PC-9 (cell line): ENCODE results near the gene TOM1. TPM values are rescaled to one million over a fixed set of nuclear protein-coding genes. Genes with fewer than 3 reads are reported as not detected.

Source experiments
- BruUV-seq: library from RNA; stranded (reverse); fragments of 400-500 nt; replicated peaks from 2 replicates; lab custom pipeline; 2021; lab: Mats Ljungman, UMichigan
- CTCF ChIA-PET: fragments of 300-600 bp; sonication (Branson Sonifier 250); formaldehyde crosslinking; loops from one replicate; lab custom pipeline; 2022; ENCODE audit warnings: antibody characterized with exemption; lab: Charles Lee
- POLR2A ChIA-PET: fragments of 300-600 bp; sonication (Branson Sonifier 250); formaldehyde crosslinking; loops from one replicate; lab custom pipeline; 2022; ENCODE audit warnings: antibody characterized with exemption; ENCODE audit not compliant: unreplicated experiment; lab: Charles Lee
- DNase-seq, 2 experiments: peaks; one replicate each; pipeline versions ENCODE4 v3.0.0 to v3.0.0-alpha.2; 2015 to 2022; ENCODE audit warnings: mixed read lengths in 1 of 2
- H2AFZ ChIP-seq: fragments of 200-600 bp; sonication (generic); 2 replicates; pipeline ENCODE4 v1.8.1; 2017; ENCODE audit warnings: antibody characterized with exemption
- H3F3A ChIP-seq: fragments of 200-600 bp; sonication (generic); 2 replicates; pipeline ENCODE4 v1.8.1; 2017; ENCODE audit warnings: antibody characterized with exemption, mild to moderate bottlenecking, low read depth; ENCODE audit not compliant: insufficient read depth
- H3K27ac ChIP-seq: fragments of 200-600 bp; sonication (generic); 2 replicates; pipeline ENCODE4 v1.6.1; 2016; ENCODE audit warnings: mixed run types
- H3K27me3 ChIP-seq: fragments of 200-600 bp; sonication (generic); 2 replicates; pipeline ENCODE4 v1.6.1; 2016; ENCODE audit warnings: low read depth, mixed run types; ENCODE audit not compliant: insufficient read depth
- H3K36me3 ChIP-seq: fragments of 200-600 bp; sonication (generic); 2 replicates; pipeline ENCODE4 v1.6.1; 2016; ENCODE audit warnings: low read depth, mixed run types
- H3K4me1 ChIP-seq: fragments of 200-600 bp; sonication (generic); replicated peaks from 2 replicates; pipeline ENCODE4 v1.6.1; 2016; ENCODE audit warnings: mixed run types; ENCODE audit not compliant: insufficient read depth
- H3K4me2 ChIP-seq: fragments of 200-600 bp; sonication (generic); 2 replicates; pipeline ENCODE4 v1.6.1; 2017; ENCODE audit warnings: mixed run types
- H3K4me3 ChIP-seq: fragments of 200-600 bp; sonication (generic); 2 replicates; pipeline ENCODE4 v1.6.1; 2016; ENCODE audit warnings: mixed run types
- H3K79me2 ChIP-seq: fragments of 200-600 bp; sonication (generic); 2 replicates; pipeline ENCODE4 v1.6.1; 2017; ENCODE audit warnings: low read depth, mixed run types
- H3K9me2 ChIP-seq: fragments of 200-600 bp; sonication (generic); 2 replicates; pipeline ENCODE4 v1.8.1; 2017; ENCODE audit warnings: mild to moderate bottlenecking; ENCODE audit not compliant: insufficient read depth
- H3K9me3 ChIP-seq: fragments of 200-600 bp; sonication (generic); 2 replicates; pipeline ENCODE4 v1.8.1; 2016; ENCODE audit warnings: low read depth; ENCODE audit not compliant: insufficient read depth
- H4K20me1 ChIP-seq: fragments of 200-600 bp; sonication (generic); 2 replicates; pipeline ENCODE4 v1.8.1; 2017; ENCODE audit not compliant: insufficient read depth
- CTCF ChIP-seq: fragments of 200-600 bp; sonication (generic); conservative IDR thresholded peaks from 2 replicates; pipeline ENCODE4 v1.6.1; 2017; ENCODE audit warnings: mixed run types, antibody characterized with exemption, mild to moderate bottlenecking, moderate library complexity
- EZH2 ChIP-seq: fragments of 200-600 bp; sonication (generic); IDR thresholded peaks from 2 replicates; pipeline ENCODE4 v1.8.0; 2017; ENCODE audit warnings: antibody characterized with exemption, low read depth
- intact Hi-C: fragments of 100-400 bp; cut with micrococcal nuclease; formaldehyde crosslinking; loops from one replicate; pipeline ENCODE4 v1.10.0; 2022; ENCODE audit not compliant: unreplicated experiment
- total RNA-seq: library from RNA; stranded (reverse); gene quantifications from 2 replicates; pipeline ENCODE4 v1.2.3, GENCODE V29; 2021

The TOM1 gene
- total RNA-seq, 1 experiment from 2014 or later = 43.6 TPM

- no peaks in the 10 kb centered on the region for H3K9me2 ChIP-seq
- no peak for DNase-seq
- BruUV-seq = no TSS peak
- TF ChIP-seq CTCF (no peak), EZH2 (no peak)
- H2AFZ ChIP-seq = no peak overlapping the region
- H3K4me1 ChIP-seq = no peaks in the 10 kb centered on the region
- H4K20me1 ChIP-seq = no peaks in the 10 kb centered on the region
- no peaks in the 10 kb centered on the region; the same call in 1 of the 2 replicates for H3F3A ChIP-seq
- H3K4me2 ChIP-seq = no peak overlapping the region
- no peaks in the 10 kb centered on the region for H3K27me3 ChIP-seq
- H3K9me3 ChIP-seq = no peaks in the 10 kb centered on the region
- CTCF ChIA-PET = no interaction called here
- no peak overlapping the region for H3K4me3 ChIP-seq
- POLR2A ChIA-PET = no interaction called here
- peaks cover 56% of the 10 kb centered on the region for H3K36me3 ChIP-seq
- no peaks in the 10 kb centered on the region for H3K79me2 ChIP-seq
- intact Hi-C loops = no loop called here
- H3K27ac ChIP-seq = no peak overlapping the region
These were observed 11.6 kb upstream of the TOM1 start for GRCh38 chr22:35288116-35288515.

GRCh38 chr22:35292786-35293185, 6.9 kb upstream of the TOM1 start:
- POLR2A ChIA-PET = no interaction called here
- Histone ChIP-seq H3K4me2 (no peak overlapping the region), H3K9me2 (no peaks in the 10 kb centered on the region), H3K4me3 (no peak overlapping the region), H4K20me1 (no peaks in the 10 kb centered on the region), H2AFZ (no peak overlapping the region), H3F3A (peaks cover 15% of the 10 kb centered on the region), H3K4me1 (no peaks in the 10 kb centered on the region), H3K36me3 (peaks cover 45% of the 10 kb centered on the region), H3K27me3 (no peaks in the 10 kb centered on the region), H3K9me3 (no peaks in the 10 kb centered on the region), H3K79me2 (no peaks in the 10 kb centered on the region), H3K27ac (no peak overlapping the region)
- intact Hi-C loops = no loop called here
- CTCF ChIA-PET = interaction anchor here (0.6 kb wide), 1 partner anchor 13 kb away, joined by 3 read pairs; no protein-coding TSS in a partner anchor
- BruUV-seq = no TSS peak
- no peak for TF ChIP-seq EZH2
- TF ChIP-seq CTCF = no peak
- DNase-seq = no peak

- Histone ChIP-seq H3K36me3 (peaks cover 22% of the 10 kb centered on the region), H3K9me3 (no peaks in the 10 kb centered on the region), H3K79me2 (peaks cover 3% of the 10 kb centered on the region; the same call in 1 of the 2 replicates), H3K4me2 (no peak overlapping the region), H3K27me3 (no peaks in the 10 kb centered on the region), H3K4me1 (peaks cover 12% of the 10 kb centered on the region), H2AFZ (no peak overlapping the region), H4K20me1 (no peaks in the 10 kb centered on the region), H3K9me2 (no peaks in the 10 kb centered on the region), H3K27ac (no peak overlapping the region), H3K4me3 (no peak overlapping the region), H3F3A (peaks cover 41% of the 10 kb centered on the region)
- ChIA-PET POLR2A (interaction anchor here (0.6 kb wide), 1 partner anchor 990 kb away, joined by 7 read pairs; no protein-coding TSS in a partner anchor), CTCF (no interaction called here)
- intact Hi-C loops = no loop called here
- no peak for DNase-seq
- no TSS peak for BruUV-seq
- TF ChIP-seq CTCF (no peak), EZH2 (no peak)
These were observed 3.6 kb upstream of the TOM1 start for GRCh38 chr22:35296051-35296450.
